HCT116 (cell line): Measurements from ENCODE around the gene GAGE2A. TPM values are rescaled to one million over a fixed set of nuclear protein-coding genes. Genes with fewer than 3 reads are reported as not detected.

Experiments used
- ATAC-seq: fragments of 200-7000 bp; cut with Tn5 transposase; 2 replicates; pipeline ENCODE4 v1.9.1; 2020; ENCODE audit warnings: mild to moderate bottlenecking, moderate library complexity
- BruUV-seq: library from RNA; stranded (reverse); fragments of 400-500 nt; replicated peaks from 2 replicates; lab custom pipeline; 2021; lab: Mats Ljungman, UMichigan
- CTCF ChIA-PET: fragments of 300-600 bp; sonication (Branson Sonifier 250); formaldehyde crosslinking; loops from one replicate; lab custom pipeline; 2021; ENCODE audit warnings: antibody characterized with exemption; lab: Charles Lee
- POLR2A ChIA-PET: fragments of 300-600, 350-600 bp; sonication (Branson Sonifier 250); formaldehyde crosslinking; loops from one replicate; lab custom pipeline; 2021; ENCODE audit warnings: antibody characterized with exemption; lab: Charles Lee
- RAD21 ChIA-PET, 2 experiments: fragments of 300-600 bp; sonication (Branson Sonifier 250); formaldehyde crosslinking; loops; one replicate each; lab custom pipeline; 2023; ENCODE audit warnings: low total read pairs in 2 of 2; ENCODE audit not compliant: uncharacterized antibody in 2 of 2, unreplicated experiment in 2 of 2, low non-redundant PET in 1 of 2; lab: Charles Lee
- DNase-seq: peaks from one replicate; pipeline ENCODE4 v3.0.0-alpha.2; 2010; ENCODE audit warnings: low read depth, low spot score
- H2AFZ ChIP-seq: fragments of 200-600 bp; shearing (Covaris generic), sonication (generic); 2 replicates; pipeline ENCODE4 v1.6.1; 2017; ENCODE audit warnings: low read depth, mixed run types, mixed read lengths, antibody characterized with exemption, low read length; ENCODE audit not compliant: poor library complexity, severe bottlenecking
- H3K27ac ChIP-seq: 2 replicates; pipeline ENCODE4 v1.5.1; 2012; ENCODE audit warnings: low read depth, low read length
- H3K27me3 ChIP-seq: fragments of 200-600 bp; sonication (generic); 2 replicates; pipeline ENCODE4 v1.6.1; 2016; ENCODE audit warnings: mixed run types, low read length, mixed read lengths; ENCODE audit not compliant: insufficient read depth
- H3K36me3 ChIP-seq, 2 experiments: fragments of 200-500 bp in 1 of 2; fragments of 200-600 bp in 1 of 2; sonication (Bioruptor generic) in 1 of 2; sonication (generic) in 1 of 2; 2 replicates each; pipeline versions ENCODE4 v1.5.1 to v1.6.1; 2014 to 2016; ENCODE audit warnings: low read length in 2 of 2, inconsistent platforms in 1 of 2, mixed read lengths in 1 of 2, mixed run types in 1 of 2; ENCODE audit not compliant: insufficient read depth in 2 of 2, control insufficient read depth in 1 of 2
- H3K4me1 ChIP-seq, 2 experiments: fragments of 200-600 bp in 1 of 2; sonication (generic) in 1 of 2; 2 replicates each; pipeline versions ENCODE4 v1.5.1 to v1.6.1; 2012 to 2017; ENCODE audit warnings: low read length in 2 of 2, inconsistent platforms in 1 of 2, mild to moderate bottlenecking in 1 of 2, mixed read lengths in 1 of 2, mixed run types in 1 of 2, moderate library complexity in 1 of 2; ENCODE audit not compliant: insufficient read depth in 2 of 2, control insufficient read depth in 1 of 2
- H3K4me2 ChIP-seq: fragments of 200-600 bp; sonication (generic); 2 replicates; pipeline ENCODE4 v1.6.1; 2017; ENCODE audit warnings: mixed run types, low read length, mixed read lengths
- H3K4me3 ChIP-seq, 2 experiments: fragments of 200-600 bp in 1 of 2; sonication (generic) in 1 of 2; replicated peaks in 1 of 2; 2 replicates each; pipeline ENCODE4 v1.5.1; 2011 to 2016; ENCODE audit warnings: low read length in 2 of 2, control low read depth in 1 of 2, low read depth in 1 of 2, mild to moderate bottlenecking in 1 of 2, mixed read lengths in 1 of 2, mixed run types in 1 of 2
- H3K79me2 ChIP-seq: fragments of 200-600 bp; sonication (generic); 2 replicates; pipeline ENCODE4 v1.6.1; 2017; ENCODE audit warnings: mild to moderate bottlenecking, mixed run types, low read length, moderate library complexity, mixed read lengths; ENCODE audit not compliant: insufficient read depth
- H3K9ac ChIP-seq: fragments of 200-600 bp; sonication (generic); 2 replicates; pipeline ENCODE4 v1.6.1; 2016; ENCODE audit warnings: low read length, mixed read lengths
- H3K9me2 ChIP-seq: fragments of 200-600 bp; sonication (generic), shearing (Covaris generic); 2 replicates; pipeline ENCODE4 v1.6.1; 2017; ENCODE audit warnings: mixed run types, mild to moderate bottlenecking, moderate library complexity; ENCODE audit not compliant: insufficient read depth
- H3K9me3 ChIP-seq, 2 experiments: fragments of 200-500 bp in 1 of 2; fragments of 200-600 bp in 1 of 2; sonication (Bioruptor generic) in 1 of 2; sonication (generic) in 1 of 2; 2 replicates each; pipeline ENCODE4 v1.6.1; 2014 to 2017; ENCODE audit warnings: low read length in 2 of 2, mixed read lengths in 2 of 2, inconsistent platforms in 1 of 2, low read depth in 1 of 2, mild to moderate bottlenecking in 1 of 2, mixed run types in 1 of 2, moderate library complexity in 1 of 2; ENCODE audit not compliant: control insufficient read depth in 1 of 2, insufficient read depth in 1 of 2
- H4K20me1 ChIP-seq: fragments of 200-600 bp; sonication (generic), shearing (Covaris generic); 2 replicates; pipeline ENCODE4 v1.6.1; 2017; ENCODE audit warnings: mixed run types, mild to moderate bottlenecking, moderate library complexity; ENCODE audit not compliant: insufficient read depth
- ATF3 ChIP-seq: IDR thresholded peaks from 2 replicates; pipeline ENCODE4 v1.6.1; 2012
- CBX3 ChIP-seq: IDR thresholded peaks from 2 replicates; pipeline ENCODE4 v1.6.1; 2012; ENCODE audit warnings: low read depth
- CTCF ChIP-seq, 3 experiments: fragments of 200-600 bp in 1 of 3; sonication (generic) in 1 of 3; IDR thresholded peaks in 2 of 3; conservative IDR thresholded peaks in 1 of 3; 2 replicates each; pipeline ENCODE4 v1.5.1; 2012 to 2017; ENCODE audit warnings: low read depth in 2 of 3, low read length in 2 of 3, antibody characterized with exemption in 1 of 3, borderline replicate concordance in 1 of 3, control low read depth in 1 of 3, mild to moderate bottlenecking in 1 of 3, mixed read lengths in 1 of 3, mixed run types in 1 of 3, moderate library complexity in 1 of 3; ENCODE audit not compliant: insufficient read depth in 1 of 3
- EZH2phosphoT487 ChIP-seq: fragments of 200-600 bp; IDR thresholded peaks from 2 replicates; pipeline ENCODE4 v1.6.1; 2018; ENCODE audit warnings: antibody characterized with exemption, borderline replicate concordance
- FOSL1 ChIP-seq: IDR thresholded peaks from 2 replicates; pipeline ENCODE4 v1.6.1; 2012; ENCODE audit warnings: low read depth
- MAX ChIP-seq: IDR thresholded peaks from 2 replicates; pipeline ENCODE4 v1.6.1; 2012
- POLR2A ChIP-seq: IDR thresholded peaks from 2 replicates; pipeline ENCODE4 v1.7.0; 2011; ENCODE audit warnings: borderline replicate concordance; ENCODE audit not compliant: insufficient read depth, insufficient read length; ENCODE audit errors: extremely low read depth
- POLR2AphosphoS5 ChIP-seq: IDR thresholded peaks from 2 replicates; pipeline ENCODE4 v1.6.1; 2011; ENCODE audit warnings: mild to moderate bottlenecking, low read depth, low read length, moderate library complexity
- RAD21 ChIP-seq: IDR thresholded peaks from 2 replicates; pipeline ENCODE4 v1.6.1; 2012; ENCODE audit warnings: low read depth, mild to moderate bottlenecking
- TCF7L2 ChIP-seq: IDR thresholded peaks from 2 replicates; pipeline ENCODE4 v1.7.0; 2011; ENCODE audit warnings: borderline replicate concordance, inconsistent platforms; ENCODE audit not compliant: insufficient read depth, insufficient read length; ENCODE audit errors: extremely low read depth
- YY1 ChIP-seq: IDR thresholded peaks from 2 replicates; pipeline ENCODE4 v1.6.1; 2011; ENCODE audit warnings: low read length, low read depth, moderate library complexity, mild to moderate bottlenecking; ENCODE audit not compliant: insufficient replicate concordance; ENCODE audit errors: extremely low read depth
- ZFX ChIP-seq: fragments of 450-650 bp; IDR thresholded peaks from 2 replicates; pipeline ENCODE4 v1.6.1; 2017
- intact Hi-C: fragments of 100-400 bp; cut with micrococcal nuclease; formaldehyde crosslinking; loops from 2 replicates; pipeline ENCODE4 v1.10.0; 2022
- total RNA-seq: library from RNA; stranded (reverse); gene quantifications from one replicate; pipeline ENCODE4 v1.2.1, GENCODE V29; 2021; ENCODE audit not compliant: unreplicated experiment

Gene GAGE2A
- total RNA-seq, 1 experiment from 2014 or later: 0.52 TPM

GRCh38 chrX:49618574-49618973 lies 29.3 kb downstream of the GAGE2A start:
- Histone ChIP-seq H3K9me2 (no peaks in the 10 kb centered on the region), H3K27ac (no peak overlapping the region), H3K4me3 (no peak overlapping the region), H3K36me3 (no peaks in the 10 kb centered on the region), H3K9me3 (no peaks in the 10 kb centered on the region)
- RAD21 ChIA-PET: no interaction called here
- ATAC-seq: no peak
- POLR2A ChIA-PET: no interaction called here
- TF ChIP-seq POLR2AphosphoS5 (no peak), FOSL1 (no peak), RAD21 (no peak), ATF3 (no peak), ZFX (no peak), EZH2phosphoT487 (no peak), YY1 (no peak)
- TF ChIP-seq, all 23 proteins: peak for 0
- DNase-seq: no peak
- intact Hi-C loops: no loop called here
- no peak overlapping the region for H3K4me2 ChIP-seq
- no peaks in the 10 kb centered on the region for H4K20me1 ChIP-seq
- H3K27me3 ChIP-seq: 0 out of 2 replicates have a peak, but pooled peaks cover 3% of the 10 kb centered on the region
- CTCF ChIA-PET: no interaction called here
- no TSS peak for BruUV-seq
- H3K79me2 ChIP-seq: no peaks in the 10 kb centered on the region
- H3K9ac ChIP-seq: no peak overlapping the region
- no peak overlapping the region for H2AFZ ChIP-seq
- no peaks in the 10 kb centered on the region for H3K4me1 ChIP-seq

GRCh38 chrX:49627086-49627777 lies 37.9 kb downstream of the GAGE2A start:
- no peak for TF ChIP-seq MAX
- peak; percentile 18 to 77 (median 63); a peak in 4 of 6 replicates for TF ChIP-seq CTCF (IDR thresholded peaks at IDR 0.05 in 2 of 3, conservative IDR thresholded peaks at IDR 0.05 in 1 of 3; ENCODE audit: borderline replicate concordance in 1 of 3, insufficient read depth in 1 of 3, low read depth in 2 of 3, low read length in 2 of 3)
- TF ChIP-seq ATF3: no peak
- TF ChIP-seq TCF7L2: peak; percentile 12
- no peak for TF ChIP-seq CBX3
- TF ChIP-seq RAD21: peak; percentile 31
- no peak for TF ChIP-seq POLR2A
- Histone ChIP-seq H3K9ac (no peak overlapping the region), H4K20me1 (no peaks in the 10 kb centered on the region), H3K79me2 (no peaks in the 10 kb centered on the region), H3K9me2 (no peaks in the 10 kb centered on the region), H3K4me3 (no peak overlapping the region), H3K9me3 (no peaks in the 10 kb centered on the region), H3K27ac (no peak overlapping the region), H3K4me2 (peak overlapping the region; percentile 30; the same call in 1 of the 2 replicates), H3K27me3 (no peaks in the 10 kb centered on the region; the same call in 1 of the 2 replicates), H3K4me1 (no peaks in the 10 kb centered on the region), H2AFZ (no peak overlapping the region), H3K36me3 (no peaks in the 10 kb centered on the region)
- BruUV-seq: no TSS peak
- ATAC-seq (peak; percentile 92), DNase-seq (peak; percentile 51)
- intact Hi-C loops: no loop called here
- RAD21 ChIA-PET: no interaction called here
- POLR2A ChIA-PET: interaction anchor here (0.5 kb wide), 1 partner anchor 12 kb away, joined by 4 read pairs; no protein-coding TSS in a partner anchor
- CTCF ChIA-PET: interaction anchor here (0.6 to 1.5 kb wide), 4 partner anchors 11 to 247 kb away, joined by 3 to 4 read pairs (median 3); no protein-coding TSS in a partner anchor
